Measurements from ENCODE around the gene PPM1F. TPM values are rescaled to one million over a fixed set of nuclear protein-coding genes. Genes with fewer than 3 reads are reported as not detected.

PPM1F gene
- total RNA-seq, 2 donors from 2014 or later = 17.0 to 29.6 TPM

- peak; percentile 70 for DNase-seq (ENCODE audit: low spot score)
- H3K4me3 ChIP-seq = no peak overlapping the region
- H3K27me3 ChIP-seq = no peaks in the 10 kb centered on the region
- peaks cover 0 to 53% of the 10 kb centered on the region in 2 donors for H3K4me1 ChIP-seq
- TF ChIP-seq CTCF (IDR thresholded peaks at IDR 0.05) = no peak
- H3K27ac ChIP-seq = peak overlapping the region; percentile 94
- peaks cover 43% of the 10 kb centered on the region for H3K36me3 ChIP-seq
- no peaks in the 10 kb centered on the region for H3K9me3 ChIP-seq
Observed at GRCh38 chr22:21936151-21936775, 16.4 kb downstream of the PPM1F start.

- H3K27me3 ChIP-seq = no peaks in the 10 kb centered on the region
- peaks cover 0 to 30% of the 10 kb centered on the region in 2 donors for H3K4me1 ChIP-seq
- no peaks in the 10 kb centered on the region for H3K9me3 ChIP-seq
- no peak for DNase-seq (ENCODE audit: low spot score)
- peaks cover 59% of the 10 kb centered on the region for H3K36me3 ChIP-seq
- no peak overlapping the region for H3K27ac ChIP-seq
- no peak for TF ChIP-seq CTCF (IDR thresholded peaks at IDR 0.05)
- H3K4me3 ChIP-seq = no peak overlapping the region
Observed at GRCh38 chr22:21933910-21934309, 18.7 kb downstream of the PPM1F start.

- H3K27ac ChIP-seq = no peak overlapping the region
- TF ChIP-seq CTCF (IDR thresholded peaks at IDR 0.05) = no peak
- no peaks in the 10 kb centered on the region for H3K27me3 ChIP-seq
- H3K4me1 ChIP-seq = peaks cover 0 to 25% of the 10 kb centered on the region in 2 donors
- no peak overlapping the region for H3K4me3 ChIP-seq
- no peak for DNase-seq (ENCODE audit: low spot score)
- peaks cover 64% of the 10 kb centered on the region for H3K36me3 ChIP-seq
- H3K9me3 ChIP-seq = no peaks in the 10 kb centered on the region
Observed at GRCh38 chr22:21933413-21933812, 19.2 kb downstream of the PPM1F start.

GRCh38 chr22:21932347-21932746, 20.3 kb downstream of the PPM1F start:
- H3K4me3 ChIP-seq = no peak overlapping the region
- no peak for TF ChIP-seq CTCF (IDR thresholded peaks at IDR 0.05)
- DNase-seq (ENCODE audit: low spot score) = no peak
- H3K9me3 ChIP-seq = no peaks in the 10 kb centered on the region
- no peak overlapping the region for H3K27ac ChIP-seq
- no peaks in the 10 kb centered on the region for H3K27me3 ChIP-seq
- peaks cover 0 to 17% of the 10 kb centered on the region in 2 donors for H3K4me1 ChIP-seq
- H3K36me3 ChIP-seq = peaks cover 71% of the 10 kb centered on the region

- Histone ChIP-seq H3K27me3 (no peaks in the 10 kb centered on the region), H3K4me1 (peaks cover 0 to 5% of the 10 kb centered on the region in 2 donors), H3K36me3 (peaks cover 78% of the 10 kb centered on the region), H3K27ac (no peak overlapping the region), H3K9me3 (no peaks in the 10 kb centered on the region), H3K4me3 (no peak overlapping the region)
- TF ChIP-seq CTCF (IDR thresholded peaks at IDR 0.05) = no peak
- no peak for DNase-seq (ENCODE audit: low spot score)
Observed at GRCh38 chr22:21931056-21931455, 21.6 kb downstream of the PPM1F start.

- Histone ChIP-seq H3K4me3 (no peak overlapping the region), H3K27me3 (no peaks in the 10 kb centered on the region), H3K9me3 (no peaks in the 10 kb centered on the region), H3K27ac (no peak overlapping the region), H3K4me1 (no peaks in the 10 kb centered on the region), H3K36me3 (peaks cover 67% of the 10 kb centered on the region)
- no peak for DNase-seq (ENCODE audit: low spot score)
- TF ChIP-seq CTCF (IDR thresholded peaks at IDR 0.05) = no peak
Observed at GRCh38 chr22:21929253-21929652, 23.4 kb downstream of the PPM1F start.
